ENCODE measurements around the gene SMAD3. TPM values are rescaled to one million over a fixed set of nuclear protein-coding genes. Genes with fewer than 3 reads are reported as not detected.

The SMAD3 gene
- total RNA-seq, 1 experiment from 2014 or later, result 89.2 TPM

DNA sequence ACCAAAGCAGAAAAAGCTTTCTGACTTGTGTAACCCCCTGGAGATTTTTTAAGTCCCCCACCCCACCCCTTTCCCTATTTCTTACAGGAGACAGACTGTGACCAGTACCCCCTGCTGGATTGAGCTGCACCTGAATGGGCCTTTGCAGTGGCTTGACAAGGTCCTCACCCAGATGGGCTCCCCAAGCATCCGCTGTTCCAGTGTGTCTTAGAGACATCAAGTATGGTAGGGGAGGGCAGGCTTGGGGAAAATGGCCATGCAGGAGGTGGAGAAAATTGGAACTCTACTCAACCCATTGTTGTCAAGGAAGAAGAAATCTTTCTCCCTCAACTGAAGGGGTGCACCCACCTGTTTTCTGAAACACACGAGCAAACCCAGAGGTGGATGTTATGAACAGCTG lies 124.9 kb downstream of the SMAD3 start:
- POLR2A ChIA-PET, result no interaction called here
- H2AFZ ChIP-seq (ENCODE audit: low read depth, low read length, poor library complexity, severe bottlenecking), result no peak overlapping the region
- TF ChIP-seq, protein P1, sequence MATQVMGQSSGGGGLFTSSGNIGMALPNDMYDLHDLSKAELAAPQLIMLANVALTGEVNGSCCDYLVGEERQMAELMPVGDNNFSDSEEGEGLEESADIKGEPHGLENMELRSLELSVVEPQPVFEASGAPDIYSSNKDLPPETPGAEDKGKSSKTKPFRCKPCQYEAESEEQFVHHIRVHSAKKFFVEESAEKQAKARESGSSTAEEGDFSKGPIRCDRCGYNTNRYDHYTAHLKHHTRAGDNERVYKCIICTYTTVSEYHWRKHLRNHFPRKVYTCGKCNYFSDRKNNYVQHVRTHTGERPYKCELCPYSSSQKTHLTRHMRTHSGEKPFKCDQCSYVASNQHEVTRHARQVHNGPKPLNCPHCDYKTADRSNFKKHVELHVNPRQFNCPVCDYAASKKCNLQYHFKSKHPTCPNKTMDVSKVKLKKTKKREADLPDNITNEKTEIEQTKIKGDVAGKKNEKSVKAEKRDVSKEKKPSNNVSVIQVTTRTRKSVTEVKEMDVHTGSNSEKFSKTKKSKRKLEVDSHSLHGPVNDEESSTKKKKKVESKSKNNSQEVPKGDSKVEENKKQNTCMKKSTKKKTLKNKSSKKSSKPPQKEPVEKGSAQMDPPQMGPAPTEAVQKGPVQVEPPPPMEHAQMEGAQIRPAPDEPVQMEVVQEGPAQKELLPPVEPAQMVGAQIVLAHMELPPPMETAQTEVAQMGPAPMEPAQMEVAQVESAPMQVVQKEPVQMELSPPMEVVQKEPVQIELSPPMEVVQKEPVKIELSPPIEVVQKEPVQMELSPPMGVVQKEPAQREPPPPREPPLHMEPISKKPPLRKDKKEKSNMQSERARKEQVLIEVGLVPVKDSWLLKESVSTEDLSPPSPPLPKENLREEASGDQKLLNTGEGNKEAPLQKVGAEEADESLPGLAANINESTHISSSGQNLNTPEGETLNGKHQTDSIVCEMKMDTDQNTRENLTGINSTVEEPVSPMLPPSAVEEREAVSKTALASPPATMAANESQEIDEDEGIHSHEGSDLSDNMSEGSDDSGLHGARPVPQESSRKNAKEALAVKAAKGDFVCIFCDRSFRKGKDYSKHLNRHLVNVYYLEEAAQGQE (IDR thresholded peaks at IDR 0.05; ENCODE audit: low read depth), result no peak
- TF ChIP-seq, protein P2, sequence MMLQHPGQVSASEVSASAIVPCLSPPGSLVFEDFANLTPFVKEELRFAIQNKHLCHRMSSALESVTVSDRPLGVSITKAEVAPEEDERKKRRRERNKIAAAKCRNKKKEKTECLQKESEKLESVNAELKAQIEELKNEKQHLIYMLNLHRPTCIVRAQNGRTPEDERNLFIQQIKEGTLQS (IDR thresholded peaks at IDR 0.05), result no peak
- TF ChIP-seq, protein P3, sequence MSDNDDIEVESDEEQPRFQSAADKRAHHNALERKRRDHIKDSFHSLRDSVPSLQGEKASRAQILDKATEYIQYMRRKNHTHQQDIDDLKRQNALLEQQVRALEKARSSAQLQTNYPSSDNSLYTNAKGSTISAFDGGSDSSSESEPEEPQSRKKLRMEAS (IDR thresholded peaks at IDR 0.05), result no peak
- TF ChIP-seq RAD21 (IDR thresholded peaks at IDR 0.05; ENCODE audit: low read depth) (no peak), TCF7L2 (IDR thresholded peaks at IDR 0.05; ENCODE audit: borderline replicate concordance, extremely low read depth, insufficient read depth, insufficient read length) (no peak), SIN3A (IDR thresholded peaks at IDR 0.05; ENCODE audit: low read depth) (no peak), EGR1 (IDR thresholded peaks at IDR 0.05; ENCODE audit: low read depth) (no peak), SRF (IDR thresholded peaks at IDR 0.05; ENCODE audit: low read depth) (no peak), ZNF274 (IDR thresholded peaks at IDR 0.05; ENCODE audit: low read depth, low read length) (no peak), SP1 (IDR thresholded peaks at IDR 0.05; ENCODE audit: low read depth) (no peak), YY1 (IDR thresholded peaks at IDR 0.05; ENCODE audit: extremely low read depth, insufficient replicate concordance, low read depth, low read length) (no peak), CEBPB (IDR thresholded peaks at IDR 0.05; ENCODE audit: low read depth) (no peak), EZH2phosphoT487 (IDR thresholded peaks at IDR 0.05; ENCODE audit: borderline replicate concordance) (no peak), ZFX (IDR thresholded peaks at IDR 0.05) (no peak)
- TF ChIP-seq, protein P4, sequence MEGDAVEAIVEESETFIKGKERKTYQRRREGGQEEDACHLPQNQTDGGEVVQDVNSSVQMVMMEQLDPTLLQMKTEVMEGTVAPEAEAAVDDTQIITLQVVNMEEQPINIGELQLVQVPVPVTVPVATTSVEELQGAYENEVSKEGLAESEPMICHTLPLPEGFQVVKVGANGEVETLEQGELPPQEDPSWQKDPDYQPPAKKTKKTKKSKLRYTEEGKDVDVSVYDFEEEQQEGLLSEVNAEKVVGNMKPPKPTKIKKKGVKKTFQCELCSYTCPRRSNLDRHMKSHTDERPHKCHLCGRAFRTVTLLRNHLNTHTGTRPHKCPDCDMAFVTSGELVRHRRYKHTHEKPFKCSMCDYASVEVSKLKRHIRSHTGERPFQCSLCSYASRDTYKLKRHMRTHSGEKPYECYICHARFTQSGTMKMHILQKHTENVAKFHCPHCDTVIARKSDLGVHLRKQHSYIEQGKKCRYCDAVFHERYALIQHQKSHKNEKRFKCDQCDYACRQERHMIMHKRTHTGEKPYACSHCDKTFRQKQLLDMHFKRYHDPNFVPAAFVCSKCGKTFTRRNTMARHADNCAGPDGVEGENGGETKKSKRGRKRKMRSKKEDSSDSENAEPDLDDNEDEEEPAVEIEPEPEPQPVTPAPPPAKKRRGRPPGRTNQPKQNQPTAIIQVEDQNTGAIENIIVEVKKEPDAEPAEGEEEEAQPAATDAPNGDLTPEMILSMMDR (IDR thresholded peaks at IDR 0.05 in 2 of 3, conservative IDR thresholded peaks at IDR 0.05 in 1 of 3; ENCODE audit: borderline replicate concordance in 1 of 3, insufficient read depth in 1 of 3, low read depth in 2 of 3, low read length in 2 of 3), result no peak
- DNase-seq (ENCODE audit: low read depth, low spot score), result no peak
- no peaks in the 10 kb centered on the region for H3K4me1 ChIP-seq (ENCODE audit: control insufficient read depth in 1 of 2, insufficient read depth in 2 of 2, low read length in 2 of 2)
- CTCF ChIA-PET, result no interaction called here
- no TSS peak for BruUV-seq (replicated peaks)
- ATAC-seq, result no peak
- no peaks in the 10 kb centered on the region for H3K9me3 ChIP-seq (ENCODE audit: control insufficient read depth in 1 of 2, insufficient read depth in 1 of 2, low read depth in 1 of 2, low read length in 2 of 2)
- H3K27ac ChIP-seq (ENCODE audit: low read depth, low read length), result no peak overlapping the region
- H3K9me2 ChIP-seq (ENCODE audit: insufficient read depth), result no peaks in the 10 kb centered on the region
- intact Hi-C loops (cut with micrococcal nuclease), result no loop called here
- RAD21 ChIA-PET (ENCODE audit: low non-redundant PET in 1 of 2, low total read pairs in 2 of 2, uncharacterized antibody in 2 of 2, unreplicated experiment in 2 of 2), result no interaction called here
- no peaks in the 10 kb centered on the region for H3K27me3 ChIP-seq (ENCODE audit: insufficient read depth, low read length)
- H3K4me3 ChIP-seq (replicated peaks in 1 of 2; ENCODE audit: low read depth in 1 of 2, low read length in 2 of 2), result no peak overlapping the region
- H3K36me3 ChIP-seq (ENCODE audit: control insufficient read depth in 1 of 2, insufficient read depth in 2 of 2, low read length in 2 of 2), result peaks cover 18 to 55% of the 10 kb centered on the region in 2 experiments
- H3K9ac ChIP-seq (ENCODE audit: low read length), result no peak overlapping the region
- no peaks in the 10 kb centered on the region for H3K79me2 ChIP-seq (ENCODE audit: insufficient read depth, low read length)
- no peak overlapping the region for H3K4me2 ChIP-seq (ENCODE audit: low read length)
- H4K20me1 ChIP-seq (ENCODE audit: insufficient read depth), result no peaks in the 10 kb centered on the region
